Fibroblast of lung (primary cell): ENCODE data around the gene FSTL5. TPM values are rescaled to one million over a fixed set of nuclear protein-coding genes. Genes with fewer than 3 reads are reported as not detected.

Experiments used
- DNase-seq, 2 donors: peaks; one replicate each; pipeline versions ENCODE4 v3.0.0 to v3.0.0-alpha.2; 2010; ENCODE audit warnings: low read depth in 2 of 2
- H2AFZ ChIP-seq: 2 replicates; pipeline ENCODE4 v1.5.1; 2012; ENCODE audit warnings: low read length, control low read depth, inconsistent platforms
- H3K27ac ChIP-seq: 2 replicates; pipeline ENCODE4 v1.5.1; 2011; ENCODE audit warnings: low read length, control low read depth; ENCODE audit not compliant: insufficient read depth
- H3K27me3 ChIP-seq: 2 replicates; pipeline ENCODE4 v1.5.1; 2011; ENCODE audit warnings: mild to moderate bottlenecking, low read length; ENCODE audit not compliant: control insufficient read depth, insufficient read depth
- H3K36me3 ChIP-seq: 2 replicates; pipeline ENCODE4 v1.5.1; 2011; ENCODE audit warnings: low read length; ENCODE audit not compliant: control insufficient read depth, insufficient read depth
- H3K4me1 ChIP-seq: 2 replicates; pipeline ENCODE4 v1.5.1; 2011; ENCODE audit warnings: low read length; ENCODE audit not compliant: control insufficient read depth, insufficient read depth; ENCODE audit errors: extremely low read depth
- H3K4me2 ChIP-seq: 2 replicates; pipeline ENCODE4 v1.5.1; 2011; ENCODE audit warnings: low read length, control low read depth; ENCODE audit not compliant: insufficient read depth; ENCODE audit errors: extremely low read depth
- H3K4me3 ChIP-seq, 4 experiments: fragments of 200-600 bp in 1 of 4; sonication (generic) in 1 of 4; replicated peaks in 1 of 4; 2 replicates each; pipeline ENCODE4 v1.5.1; 2011 to 2016; ENCODE audit warnings: low read length in 4 of 4, low read depth in 3 of 4, mild to moderate bottlenecking in 3 of 4, control low read depth in 2 of 4, inconsistent platforms in 1 of 4, mixed read lengths in 1 of 4; ENCODE audit not compliant: insufficient read depth in 1 of 4; ENCODE audit errors: control extremely low read depth in 1 of 4
- H3K79me2 ChIP-seq: 2 replicates; pipeline ENCODE4 v1.5.1; 2012; ENCODE audit warnings: mild to moderate bottlenecking, low read length, inconsistent platforms; ENCODE audit not compliant: control insufficient read depth, insufficient read depth
- H3K9ac ChIP-seq: 2 replicates; pipeline ENCODE4 v1.5.1; 2011; ENCODE audit warnings: mild to moderate bottlenecking, low read length, control low read depth; ENCODE audit not compliant: insufficient read depth
- H3K9me3 ChIP-seq: 2 replicates; pipeline ENCODE4 v1.5.1; 2012; ENCODE audit warnings: low read depth, low read length; ENCODE audit not compliant: control insufficient read depth, insufficient read depth
- H4K20me1 ChIP-seq: 2 replicates; pipeline ENCODE4 v1.5.1; 2011; ENCODE audit warnings: low read length; ENCODE audit not compliant: control insufficient read depth, insufficient read depth; ENCODE audit errors: extremely low read depth
- EZH2 ChIP-seq: IDR thresholded peaks from 2 replicates; pipeline ENCODE4 v1.5.1; 2012; ENCODE audit warnings: low read length, control low read depth, mild to moderate bottlenecking; ENCODE audit errors: missing control alignments
- polyA plus RNA-seq, 2 donors: library from polyadenylated mRNA; depleted of rRNA in 1 of 2; stranded (reverse) in 1 of 2; unstranded in 1 of 2; fragments of >200 nt; gene quantifications; 2 replicates each; pipeline ENCODE4 v1.2.1, GENCODE V29; 2011 to 2012; ENCODE audit warnings: missing spikeins in 1 of 2
- total RNA-seq: library from RNA; depleted of rRNA; stranded (reverse); fragments of >200 nt; gene quantifications from 2 replicates; pipeline ENCODE4 v1.2.1, GENCODE V29; 2014
- TF ChIP-seq, protein P1 (sequence below), 2 donors: IDR thresholded peaks in 1 of 2; conservative IDR thresholded peaks in 1 of 2; 1 replicate in 1 of 2; 2 replicates in 1 of 2; pipeline ENCODE4 v1.5.1; 2011 to 2012; ENCODE audit warnings: low read length in 2 of 2, control low read depth in 1 of 2, inconsistent platforms in 1 of 2, low read depth in 1 of 2, mild to moderate bottlenecking in 1 of 2

FSTL5 gene
- total and polyA plus RNA-seq, 2 donors (not counting 1 experiment from before 2014, with no cell fraction given), result 0.11 to 0.33 TPM

DNA sequence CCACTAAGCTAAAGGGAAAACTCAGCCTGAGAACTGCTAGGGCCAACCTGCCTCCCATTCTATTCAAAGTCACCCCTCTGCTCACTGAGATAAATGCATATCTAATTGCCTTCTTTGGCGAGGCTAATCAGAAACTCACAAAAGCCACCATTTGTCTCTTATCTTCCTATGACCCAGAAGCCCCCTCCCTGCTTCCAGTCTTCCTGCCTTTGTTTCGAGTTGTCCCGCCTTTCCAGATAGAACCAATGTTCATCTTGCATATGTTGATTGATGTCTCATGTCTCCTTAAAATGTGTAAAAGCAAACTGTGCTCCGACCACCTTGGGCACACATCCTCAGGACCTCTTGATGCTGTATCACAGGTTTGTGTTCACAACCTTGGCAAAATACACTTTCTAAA is 459.8 kb downstream of the FSTL5 start:
- H3K4me1 ChIP-seq, result no peaks in the 10 kb centered on the region
- H3K4me3 ChIP-seq, result no peak overlapping the region
- no peak overlapping the region for H3K27ac ChIP-seq
- no peak for DNase-seq
- H2AFZ ChIP-seq, result no peak overlapping the region
- no peaks in the 10 kb centered on the region for H3K9me3 ChIP-seq
- no peak overlapping the region for H3K9ac ChIP-seq
- H4K20me1 ChIP-seq, result no peaks in the 10 kb centered on the region
- H3K79me2 ChIP-seq, result no peaks in the 10 kb centered on the region
- no peak for TF ChIP-seq EZH2
- TF ChIP-seq, protein P1, sequence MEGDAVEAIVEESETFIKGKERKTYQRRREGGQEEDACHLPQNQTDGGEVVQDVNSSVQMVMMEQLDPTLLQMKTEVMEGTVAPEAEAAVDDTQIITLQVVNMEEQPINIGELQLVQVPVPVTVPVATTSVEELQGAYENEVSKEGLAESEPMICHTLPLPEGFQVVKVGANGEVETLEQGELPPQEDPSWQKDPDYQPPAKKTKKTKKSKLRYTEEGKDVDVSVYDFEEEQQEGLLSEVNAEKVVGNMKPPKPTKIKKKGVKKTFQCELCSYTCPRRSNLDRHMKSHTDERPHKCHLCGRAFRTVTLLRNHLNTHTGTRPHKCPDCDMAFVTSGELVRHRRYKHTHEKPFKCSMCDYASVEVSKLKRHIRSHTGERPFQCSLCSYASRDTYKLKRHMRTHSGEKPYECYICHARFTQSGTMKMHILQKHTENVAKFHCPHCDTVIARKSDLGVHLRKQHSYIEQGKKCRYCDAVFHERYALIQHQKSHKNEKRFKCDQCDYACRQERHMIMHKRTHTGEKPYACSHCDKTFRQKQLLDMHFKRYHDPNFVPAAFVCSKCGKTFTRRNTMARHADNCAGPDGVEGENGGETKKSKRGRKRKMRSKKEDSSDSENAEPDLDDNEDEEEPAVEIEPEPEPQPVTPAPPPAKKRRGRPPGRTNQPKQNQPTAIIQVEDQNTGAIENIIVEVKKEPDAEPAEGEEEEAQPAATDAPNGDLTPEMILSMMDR (conservative IDR thresholded peaks at IDR 0.05 in 1 of 2, IDR thresholded peaks at IDR 0.05 in 1 of 2; ENCODE audit: low read depth in 1 of 2, low read length in 2 of 2), result no peak
- H3K4me2 ChIP-seq, result no peak overlapping the region
- no peaks in the 10 kb centered on the region for H3K36me3 ChIP-seq
- H3K27me3 ChIP-seq, result no peaks in the 10 kb centered on the region

DNA sequence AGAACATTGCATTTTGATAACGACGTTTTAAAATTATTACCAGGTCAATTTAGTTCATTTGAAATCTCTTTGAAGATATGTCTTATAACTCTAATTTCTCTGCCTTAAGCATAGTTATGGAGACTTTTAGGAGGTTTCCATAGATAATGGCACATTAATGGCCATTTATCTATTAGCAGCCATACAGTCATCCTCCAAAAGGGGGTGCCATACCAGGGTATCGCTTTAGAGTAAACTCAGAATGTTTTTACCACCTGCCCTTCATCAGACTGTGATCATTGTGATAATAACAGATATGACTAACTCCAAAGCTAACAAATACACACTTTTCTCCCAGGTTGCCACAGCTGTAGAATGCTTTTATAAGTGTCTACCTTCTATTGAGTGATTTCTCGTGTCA is 461.5 kb downstream of the FSTL5 start:
- Histone ChIP-seq H3K9me3 (no peaks in the 10 kb centered on the region), H4K20me1 (no peaks in the 10 kb centered on the region), H3K27ac (no peak overlapping the region), H3K4me1 (no peaks in the 10 kb centered on the region), H3K27me3 (no peaks in the 10 kb centered on the region), H3K4me3 (no peak overlapping the region), H3K4me2 (no peak overlapping the region), H2AFZ (no peak overlapping the region), H3K36me3 (no peaks in the 10 kb centered on the region), H3K9ac (no peak overlapping the region), H3K79me2 (no peaks in the 10 kb centered on the region)
- DNase-seq, result no peak
- no peak for TF ChIP-seq EZH2
- TF ChIP-seq, protein P1 (conservative IDR thresholded peaks at IDR 0.05 in 1 of 2, IDR thresholded peaks at IDR 0.05 in 1 of 2; ENCODE audit: low read depth in 1 of 2, low read length in 2 of 2), result no peak

DNA sequence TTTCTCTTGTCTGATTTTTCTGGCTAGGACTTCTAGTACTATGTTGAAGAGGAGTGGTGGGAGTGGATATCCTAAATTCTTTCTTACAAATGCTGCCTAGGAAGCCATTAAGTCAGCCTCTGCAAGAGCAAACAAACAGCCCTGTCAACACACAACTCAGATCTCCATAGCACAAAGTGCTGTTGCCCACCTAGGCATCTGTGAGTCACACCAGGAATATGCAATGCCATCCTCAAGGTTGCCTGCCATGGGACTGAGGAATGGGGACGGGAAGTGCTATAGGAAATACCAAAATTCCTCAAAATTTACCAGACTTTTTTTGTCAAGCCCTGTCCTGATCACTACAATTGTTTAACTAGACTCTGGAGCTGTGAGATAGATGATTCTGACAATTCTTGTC is 466.9 kb downstream of the FSTL5 start:
- no peaks in the 10 kb centered on the region for H3K9me3 ChIP-seq
- H2AFZ ChIP-seq, result no peak overlapping the region
- no peaks in the 10 kb centered on the region for H3K79me2 ChIP-seq
- no peak overlapping the region for H3K4me3 ChIP-seq
- no peaks in the 10 kb centered on the region for H4K20me1 ChIP-seq
- H3K36me3 ChIP-seq, result no peaks in the 10 kb centered on the region
- TF ChIP-seq EZH2, result no peak
- TF ChIP-seq, protein P1 (conservative IDR thresholded peaks at IDR 0.05 in 1 of 2, IDR thresholded peaks at IDR 0.05 in 1 of 2; ENCODE audit: low read depth in 1 of 2, low read length in 2 of 2), result no peak
- no peak overlapping the region for H3K27ac ChIP-seq
- peak in 1 of 2 donors; percentile 10 for DNase-seq
- H3K27me3 ChIP-seq, result no peaks in the 10 kb centered on the region
- no peak overlapping the region for H3K4me2 ChIP-seq
- no peaks in the 10 kb centered on the region for H3K4me1 ChIP-seq
- no peak overlapping the region for H3K9ac ChIP-seq
